Adipocyte (in vitro differentiated cells): ENCODE data around the gene SCEL.
A peak's percentile ranks its signal among the peaks of the same experiment; 100 is the strongest.

Experiments used
- DNase-seq: peaks from one replicate; pipeline ENCODE4 v3.0.0-alpha.2; 2015; ENCODE audit warnings: low read depth
- H3K27me3 ChIP-seq: replicated peaks from 2 replicates; pipeline ENCODE4 v1.7.0; 2013; ENCODE audit warnings: mild to moderate bottlenecking, low read length, moderate library complexity; ENCODE audit not compliant: control insufficient read depth, insufficient read depth
- H3K36me3 ChIP-seq: 2 replicates; pipeline ENCODE4 v1.7.0; 2013; ENCODE audit warnings: low read length, mild to moderate bottlenecking, moderate library complexity; ENCODE audit not compliant: control insufficient read depth, insufficient read depth, severe bottlenecking
- H3K4me1 ChIP-seq: 2 replicates; pipeline ENCODE4 v1.7.0; 2013; ENCODE audit warnings: mild to moderate bottlenecking, low read length, moderate library complexity; ENCODE audit not compliant: control insufficient read depth, insufficient read depth
- H3K4me3 ChIP-seq: 2 replicates; pipeline ENCODE4 v1.7.0; 2013; ENCODE audit warnings: mild to moderate bottlenecking, low read length, moderate library complexity
- H3K9ac ChIP-seq: 2 replicates; pipeline ENCODE4 v1.7.0; 2013; ENCODE audit warnings: mild to moderate bottlenecking, low read length, moderate library complexity
- H3K9me3 ChIP-seq: 2 replicates; pipeline ENCODE4 v1.7.0; 2013; ENCODE audit warnings: mild to moderate bottlenecking, low read length, moderate library complexity; ENCODE audit not compliant: control insufficient read depth

Gene SCEL

GRCh38 chr13:77535448-77535847 is at the start of gene SCEL:
SCEL (plus strand) TSS chr13:77535706; CDS start chr13:77555876, 20,170 bp downstream.
- no peak for DNase-seq
- Histone ChIP-seq H3K9ac (no peak within 1 kb of the TSS), H3K27me3 (no peaks in the 10 kb centered on the region), H3K9me3 (no peaks in the 10 kb centered on the region), H3K4me3 (no peak within 1 kb of the TSS), H3K4me1 (peaks cover 9% of the 10 kb centered on the region), H3K36me3 (no peaks in the 10 kb centered on the region)

- no peak for DNase-seq
- Histone ChIP-seq H3K4me3 (no peak overlapping the region), H3K27me3 (no peaks in the 10 kb centered on the region), H3K9ac (no peak overlapping the region), H3K9me3 (no peaks in the 10 kb centered on the region), H3K4me1 (no peaks in the 10 kb centered on the region), H3K36me3 (no peaks in the 10 kb centered on the region)
Measured at GRCh38 chr13:77489566-77490337, 45.8 kb upstream of the SCEL start.

- Histone ChIP-seq H3K4me3 (no peak overlapping the region), H3K9ac (no peak overlapping the region), H3K9me3 (no peaks in the 10 kb centered on the region), H3K27me3 (no peaks in the 10 kb centered on the region), H3K36me3 (no peaks in the 10 kb centered on the region), H3K4me1 (no peaks in the 10 kb centered on the region)
- peak; percentile 46 for DNase-seq
Measured at GRCh38 chr13:77492982-77493381, 42.5 kb upstream of the SCEL start.

GRCh38 chr13:77494226-77494625 is 41.3 kb upstream of the SCEL start:
- Histone ChIP-seq H3K9ac (no peak overlapping the region), H3K4me1 (no peaks in the 10 kb centered on the region), H3K9me3 (no peaks in the 10 kb centered on the region), H3K27me3 (no peaks in the 10 kb centered on the region), H3K36me3 (no peaks in the 10 kb centered on the region), H3K4me3 (no peak overlapping the region)
- no peak for DNase-seq

- no peak overlapping the region for H3K9ac ChIP-seq
- no peaks in the 10 kb centered on the region for H3K36me3 ChIP-seq
- no peaks in the 10 kb centered on the region for H3K9me3 ChIP-seq
- no peak overlapping the region for H3K4me3 ChIP-seq
- no peak for DNase-seq
- peaks cover 4% of the 10 kb centered on the region for H3K27me3 ChIP-seq
- no peaks in the 10 kb centered on the region for H3K4me1 ChIP-seq
Measured at GRCh38 chr13:77497350-77497749, 38.2 kb upstream of the SCEL start.

GRCh38 chr13:77497835-77498234 is 37.7 kb upstream of the SCEL start:
- Histone ChIP-seq H3K4me3 (no peak overlapping the region), H3K36me3 (no peaks in the 10 kb centered on the region)

GRCh38 chr13:77502104-77502720 is 33.3 kb upstream of the SCEL start:
- Histone ChIP-seq H3K27me3 (peaks cover 4% of the 10 kb centered on the region), H3K36me3 (no peaks in the 10 kb centered on the region), H3K9me3 (no peaks in the 10 kb centered on the region), H3K4me3 (no peak overlapping the region), H3K9ac (no peak overlapping the region), H3K4me1 (no peaks in the 10 kb centered on the region)
- no peak for DNase-seq

More at GRCh38 chr13:77497835-77498234, 37.7 kb upstream of the SCEL start:
- H3K9me3 ChIP-seq, result no peaks in the 10 kb centered on the region
- H3K27me3 ChIP-seq, result peaks cover 4% of the 10 kb centered on the region
- no peak overlapping the region for H3K9ac ChIP-seq
- no peaks in the 10 kb centered on the region for H3K4me1 ChIP-seq
- DNase-seq, result no peak

- DNase-seq, result no peak
Measured at GRCh38 chr13:77503398-77503797, 32.1 kb upstream of the SCEL start.

GRCh38 chr13:77506874-77507273 is 28.6 kb upstream of the SCEL start:
- H3K4me1 ChIP-seq, result peaks cover 15% of the 10 kb centered on the region
- peak; percentile 51 for DNase-seq

More at GRCh38 chr13:77503398-77503797, 32.1 kb upstream of the SCEL start:
- Histone ChIP-seq H3K4me3 (no peak overlapping the region), H3K27me3 (peaks cover 4% of the 10 kb centered on the region), H3K4me1 (peaks cover 5% of the 10 kb centered on the region), H3K36me3 (no peaks in the 10 kb centered on the region), H3K9me3 (no peaks in the 10 kb centered on the region), H3K9ac (no peak overlapping the region)

GRCh38 chr13:77507931-77508776 is 27.4 kb upstream of the SCEL start:
- no peak overlapping the region for H3K4me3 ChIP-seq
- no peaks in the 10 kb centered on the region for H3K27me3 ChIP-seq
- H3K9ac ChIP-seq, result no peak overlapping the region
- H3K9me3 ChIP-seq, result no peaks in the 10 kb centered on the region
- DNase-seq, result peak; percentile 65
- peaks cover 15% of the 10 kb centered on the region for H3K4me1 ChIP-seq
- no peaks in the 10 kb centered on the region for H3K36me3 ChIP-seq

More at GRCh38 chr13:77506874-77507273, 28.6 kb upstream of the SCEL start:
- Histone ChIP-seq H3K27me3 (no peaks in the 10 kb centered on the region), H3K36me3 (no peaks in the 10 kb centered on the region), H3K9me3 (no peaks in the 10 kb centered on the region), H3K4me3 (no peak overlapping the region), H3K9ac (no peak overlapping the region)
